GM12878 (cell line): ENCODE results near the gene SLC35E1. TPM values are rescaled to one million over a fixed set of nuclear protein-coding genes. Genes with fewer than 3 reads are reported as not detected.

Experiments used
- ATAC-seq: fragments of 200-7000 bp; cut with Tn5 transposase; 3 replicates; pipeline ENCODE4 v1.9.1; 2020; ENCODE audit warnings: mild to moderate bottlenecking, moderate library complexity
- BruUV-seq: library from RNA; stranded (reverse); fragments of 400-500 nt; replicated peaks from 2 replicates; lab custom pipeline; 2021; lab: Mats Ljungman, UMichigan
- CTCF ChIA-PET: fragments of 300-600 bp; sonication (Branson Sonifier 250); formaldehyde crosslinking; extraction: SDS; loops from one replicate; lab custom pipeline; 2021; ENCODE audit warnings: inconsistent platforms; lab: Yijun Ruan, JAX
- POLR2A ChIA-PET: fragments of 350-600 bp; formaldehyde crosslinking; extraction: SDS; loops from one replicate; lab custom pipeline; 2021; ENCODE audit warnings: inconsistent platforms; lab: Charles Lee
- RAD21 ChIA-PET: fragments of 300-600 bp; sonication (Branson Sonifier 250); formaldehyde crosslinking; loops from one replicate; lab custom pipeline; 2023; ENCODE audit warnings: antibody characterized with exemption; ENCODE audit not compliant: unreplicated experiment; lab: Charles Lee
- SMC1A ChIA-PET: fragments of 300-600 bp; sonication (Branson Sonifier 250); formaldehyde crosslinking; loops from one replicate; lab custom pipeline; 2023; ENCODE audit not compliant: unreplicated experiment, uncharacterized antibody; lab: Charles Lee
- DNase-seq: peaks from one replicate; pipeline ENCODE4 v3.0.0-alpha.2; 2011; ENCODE audit warnings: low read depth, low spot score
- FAIRE-seq: peaks from 3 replicates; lab custom pipeline; 2011; peaks lifted over from hg19 to GRCh38; lab: Jason Lieb, UNC
- H2AFZ ChIP-seq: 2 replicates; pipeline ENCODE4 v1.6.0; 2011; ENCODE audit warnings: low read depth, low read length, control low read depth; ENCODE audit not compliant: control insufficient read depth
- H3K27ac ChIP-seq: 2 replicates; pipeline ENCODE4 v1.5.1; 2011; ENCODE audit warnings: control low read depth; ENCODE audit not compliant: control insufficient read depth, insufficient read depth
- H3K27me3 ChIP-seq, 2 experiments: replicated peaks in 1 of 2; 2 replicates each; pipeline versions ENCODE4 v1.6.0 to v1.6.1; 2011; ENCODE audit warnings: low read length in 1 of 2; ENCODE audit not compliant: control insufficient read depth in 2 of 2, insufficient read depth in 2 of 2
- H3K36me3 ChIP-seq, 2 experiments: 2 replicates each; pipeline ENCODE4 v1.5.1; 2011; ENCODE audit warnings: low read length in 1 of 2; ENCODE audit not compliant: control insufficient read depth in 2 of 2, insufficient read depth in 2 of 2
- H3K4me1 ChIP-seq: 2 replicates; pipeline ENCODE4 v1.6.1; 2011; ENCODE audit warnings: mild to moderate bottlenecking, low read length, moderate library complexity, mixed read lengths; ENCODE audit not compliant: control insufficient read depth, insufficient read depth
- H3K4me2 ChIP-seq: 2 replicates; pipeline ENCODE4 v1.6.0; 2011; ENCODE audit warnings: control low read depth; ENCODE audit not compliant: control insufficient read depth, insufficient read depth
- H3K4me3 ChIP-seq: fragments of 200-600 bp; sonication (generic); 2 replicates; pipeline ENCODE4 v1.5.1; 2016
- H3K79me2 ChIP-seq: 2 replicates; pipeline ENCODE4 v1.6.0; 2011; ENCODE audit warnings: low read length; ENCODE audit not compliant: control insufficient read depth, insufficient read depth
- H3K9ac ChIP-seq: 2 replicates; pipeline ENCODE4 v1.8.0; 2011; ENCODE audit warnings: low read length, control low read depth, mixed read lengths; ENCODE audit not compliant: control insufficient read depth, insufficient read depth
- H3K9me3 ChIP-seq: replicated peaks from 3 replicates; pipeline ENCODE4 v1.5.1; 2011; ENCODE audit warnings: mild to moderate bottlenecking, low read length; ENCODE audit not compliant: control insufficient read depth, insufficient read depth
- H4K20me1 ChIP-seq: 2 replicates; pipeline ENCODE4 v1.6.0; 2011; ENCODE audit not compliant: control insufficient read depth, insufficient read depth
- CHD1 ChIP-seq: IDR thresholded peaks from 2 replicates; pipeline ENCODE4 v1.6.1; 2012; ENCODE audit warnings: low read depth, low read length, improper control_type of control experiment
- KLF5 ChIP-seq: fragments of 450-650 bp; IDR thresholded peaks from 2 replicates; pipeline ENCODE4 v1.6.1; 2014; ENCODE audit warnings: mild to moderate bottlenecking; ENCODE audit not compliant: partially characterized antibody
- MEF2B ChIP-seq: fragments of 450-650 bp; IDR thresholded peaks from 2 replicates; pipeline ENCODE4 v1.6.1; 2018; ENCODE audit warnings: mild to moderate bottlenecking, moderate library complexity; ENCODE audit not compliant: partially characterized antibody, poor library complexity, severe bottlenecking
- NRF1 ChIP-seq: conservative IDR thresholded peaks from 2 replicates; pipeline ENCODE4 v1.6.1; 2011; ENCODE audit warnings: mild to moderate bottlenecking, low read depth, low read length, improper control_type of control experiment
- WGBS: methylation state at CpG from one replicate; pipeline ENCODE4 v1.1.6; 2016; ENCODE audit warnings: low lambda C conversion rate; ENCODE audit not compliant: insufficient replicate concordance, insufficient coverage; ENCODE audit errors: missing lambda C conversion rate; 5-methylcytosine and 5-hydroxymethylcytosine counted together
- in situ Hi-C: fragments of 300-500 bp; cut with MboI; formaldehyde crosslinking; loops from 9 replicates; pipeline ENCODE4 v1.14.3; 2018; ENCODE audit warnings: mixed read lengths
- intact Hi-C: fragments of 100-400 bp; cut with micrococcal nuclease; formaldehyde crosslinking; loops from one replicate; pipeline ENCODE4 v1.14.2; 2022; ENCODE audit not compliant: unreplicated experiment
- polyA plus RNA-seq, 11 experiments: library from polyadenylated mRNA; depleted of rRNA in 4 of 11; unstranded in 6 of 11; stranded (reverse) in 5 of 11; fragments of >200 nt; fragmentation: Nextera tagmentation in 4 of 11; fragmentation: Illumina TruSeq in 1 of 11; extraction: Ambion mirVana in 4 of 11; extraction: Trizol in 1 of 11; gene quantifications; 1 replicate in 1 of 11; 2 replicates in 10 of 11; pipeline versions ENCODE4 v1.2.1 to v1.2.3, GENCODE V29; 2011 to 2016; ENCODE audit warnings: inconsistent platforms in 2 of 11, missing spikeins in 2 of 11, low read depth in 1 of 11
- total RNA-seq, 4 experiments: library from RNA; depleted of rRNA in 3 of 4; stranded (reverse); fragments of >200 nt in 3 of 4; fragmentation: Illumina TruSeq in 1 of 4; extraction: Trizol in 1 of 4; gene quantifications; 2 replicates each; pipeline versions ENCODE4 v1.2.1 to v1.2.3, GENCODE V29; 2013 to 2021
- TF ChIP-seq, protein P1 (sequence below): IDR thresholded peaks from 2 replicates; pipeline ENCODE4 v1.6.1; 2012; ENCODE audit warnings: low read depth, low read length, improper control_type of control experiment

The SLC35E1 gene
- total and polyA plus RNA-seq, 10 of the 15 experiments (the other 5 are each of a cell fraction or from before 2014, with no cell fraction given), result 11.3 to 37.7 (median 22.1) TPM

DNA sequence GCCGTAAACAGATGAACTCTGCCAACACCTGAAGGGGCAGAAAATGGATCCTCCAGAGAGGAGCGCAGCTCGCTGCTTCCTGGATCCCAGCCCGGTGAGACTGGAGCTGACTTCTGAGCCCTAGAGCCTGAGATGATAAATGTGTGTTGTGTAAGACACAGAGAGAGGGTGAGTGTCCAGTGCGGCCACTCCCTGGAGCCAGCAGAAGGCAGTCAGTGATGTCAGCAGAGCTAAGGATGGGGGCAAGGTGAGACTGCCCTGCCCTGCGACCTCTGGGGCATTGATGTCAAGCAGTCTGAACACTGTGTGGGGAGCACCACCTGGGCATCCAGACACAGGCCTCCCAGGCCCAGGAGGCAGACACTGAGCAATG, 9.7 kb upstream of the SLC35E1 start:
- no TSS peak for BruUV-seq
- Histone ChIP-seq H3K27ac (peak overlapping the region; percentile 50), H3K36me3 (peaks cover 23 to 25% of the 10 kb centered on the region in 2 experiments), H3K4me2 (peak overlapping the region; percentile 46; the same call in 1 of the 2 replicates), H3K79me2 (peaks cover 94% of the 10 kb centered on the region), H3K9ac (no peak overlapping the region), H2AFZ (no peak overlapping the region), H3K27me3 (no peaks in the 10 kb centered on the region), H3K4me3 (no peak overlapping the region), H3K9me3 (no peaks in the 10 kb centered on the region), H3K4me1 (peaks cover 45% of the 10 kb centered on the region), H4K20me1 (no peaks in the 10 kb centered on the region; the same call in 1 of the 2 replicates)
- ChIA-PET POLR2A (interaction anchor here (1.1 to 6.8 kb wide), 4 partner anchors 7 to 87 kb away, joined by 4 to 93 read pairs (median 6); partner anchors contain the start of gene SLC35E1), CTCF (interaction anchor here (1.2 to 1.7 kb wide), 2 partner anchors 12 to 43 kb away, joined by 3 to 6 read pairs; no protein-coding TSS in a partner anchor), RAD21 (interaction anchor here (1.0 to 1.6 kb wide), 3 partner anchors 9 to 137 kb away, joined by 3 to 5 read pairs (median 4); partner anchors contain the start of gene SLC35E1), SMC1A (interaction anchor here (0.7 to 1.6 kb wide), 3 partner anchors 8 to 38 kb away, joined by 3 to 4 read pairs (median 3); partner anchors contain the start of gene SLC35E1)
- TF ChIP-seq MEF2B, result peak; percentile 25
- TF ChIP-seq CHD1, result no peak
- TF ChIP-seq, protein P1, sequence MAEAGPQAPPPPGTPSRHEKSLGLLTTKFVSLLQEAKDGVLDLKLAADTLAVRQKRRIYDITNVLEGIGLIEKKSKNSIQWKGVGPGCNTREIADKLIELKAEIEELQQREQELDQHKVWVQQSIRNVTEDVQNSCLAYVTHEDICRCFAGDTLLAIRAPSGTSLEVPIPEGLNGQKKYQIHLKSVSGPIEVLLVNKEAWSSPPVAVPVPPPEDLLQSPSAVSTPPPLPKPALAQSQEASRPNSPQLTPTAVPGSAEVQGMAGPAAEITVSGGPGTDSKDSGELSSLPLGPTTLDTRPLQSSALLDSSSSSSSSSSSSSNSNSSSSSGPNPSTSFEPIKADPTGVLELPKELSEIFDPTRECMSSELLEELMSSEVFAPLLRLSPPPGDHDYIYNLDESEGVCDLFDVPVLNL, result no peak
- TF ChIP-seq KLF5, result no peak
- TF ChIP-seq NRF1, result no peak
- FAIRE-seq (no peak), DNase-seq (no peak), ATAC-seq (no peak)
- in situ Hi-C loops (loop anchor here (25.0 kb wide), 1 partner anchor 1995 kb away; the partner anchor contains the start of gene CLEC17A), intact Hi-C loops (no loop called here)
- 66% methylated on average over 6 of the region's 6 CpGs for WGBS
